Fibroblast of lung (primary cell): Measurements from ENCODE around the gene METTL5. TPM values are rescaled to one million over a fixed set of nuclear protein-coding genes. Genes with fewer than 3 reads are reported as not detected.
A peak's percentile ranks its signal among the peaks of the same experiment; 100 is the strongest.

ENCODE experiments used
- DNase-seq, 2 donors: peaks; one replicate each; pipeline versions ENCODE4 v3.0.0 to v3.0.0-alpha.2; 2010; ENCODE audit warnings: low read depth in 2 of 2
- H2AFZ ChIP-seq: 2 replicates; pipeline ENCODE4 v1.5.1; 2012; ENCODE audit warnings: low read length, control low read depth, inconsistent platforms
- H3K27ac ChIP-seq: 2 replicates; pipeline ENCODE4 v1.5.1; 2011; ENCODE audit warnings: low read length, control low read depth; ENCODE audit not compliant: insufficient read depth
- H3K27me3 ChIP-seq: 2 replicates; pipeline ENCODE4 v1.5.1; 2011; ENCODE audit warnings: mild to moderate bottlenecking, low read length; ENCODE audit not compliant: control insufficient read depth, insufficient read depth
- H3K36me3 ChIP-seq: 2 replicates; pipeline ENCODE4 v1.5.1; 2011; ENCODE audit warnings: low read length; ENCODE audit not compliant: control insufficient read depth, insufficient read depth
- H3K4me1 ChIP-seq: 2 replicates; pipeline ENCODE4 v1.5.1; 2011; ENCODE audit warnings: low read length; ENCODE audit not compliant: control insufficient read depth, insufficient read depth; ENCODE audit errors: extremely low read depth
- H3K4me2 ChIP-seq: 2 replicates; pipeline ENCODE4 v1.5.1; 2011; ENCODE audit warnings: low read length, control low read depth; ENCODE audit not compliant: insufficient read depth; ENCODE audit errors: extremely low read depth
- H3K4me3 ChIP-seq, 4 experiments: fragments of 200-600 bp in 1 of 4; sonication (generic) in 1 of 4; replicated peaks in 1 of 4; 2 replicates each; pipeline ENCODE4 v1.5.1; 2011 to 2016; ENCODE audit warnings: low read length in 4 of 4, low read depth in 3 of 4, mild to moderate bottlenecking in 3 of 4, control low read depth in 2 of 4, inconsistent platforms in 1 of 4, mixed read lengths in 1 of 4; ENCODE audit not compliant: insufficient read depth in 1 of 4; ENCODE audit errors: control extremely low read depth in 1 of 4
- H3K79me2 ChIP-seq: 2 replicates; pipeline ENCODE4 v1.5.1; 2012; ENCODE audit warnings: mild to moderate bottlenecking, low read length, inconsistent platforms; ENCODE audit not compliant: control insufficient read depth, insufficient read depth
- H3K9ac ChIP-seq: 2 replicates; pipeline ENCODE4 v1.5.1; 2011; ENCODE audit warnings: mild to moderate bottlenecking, low read length, control low read depth; ENCODE audit not compliant: insufficient read depth
- H3K9me3 ChIP-seq: 2 replicates; pipeline ENCODE4 v1.5.1; 2012; ENCODE audit warnings: low read depth, low read length; ENCODE audit not compliant: control insufficient read depth, insufficient read depth
- H4K20me1 ChIP-seq: 2 replicates; pipeline ENCODE4 v1.5.1; 2011; ENCODE audit warnings: low read length; ENCODE audit not compliant: control insufficient read depth, insufficient read depth; ENCODE audit errors: extremely low read depth
- EZH2 ChIP-seq: IDR thresholded peaks from 2 replicates; pipeline ENCODE4 v1.5.1; 2012; ENCODE audit warnings: low read length, control low read depth, mild to moderate bottlenecking; ENCODE audit errors: missing control alignments
- polyA plus RNA-seq, 2 donors: library from polyadenylated mRNA; depleted of rRNA in 1 of 2; stranded (reverse) in 1 of 2; unstranded in 1 of 2; fragments of >200 nt; gene quantifications; 2 replicates each; pipeline ENCODE4 v1.2.1, GENCODE V29; 2011 to 2012; ENCODE audit warnings: missing spikeins in 1 of 2
- total RNA-seq: library from RNA; depleted of rRNA; stranded (reverse); fragments of >200 nt; gene quantifications from 2 replicates; pipeline ENCODE4 v1.2.1, GENCODE V29; 2014
- TF ChIP-seq, protein P1 (sequence below), 2 donors: IDR thresholded peaks in 1 of 2; conservative IDR thresholded peaks in 1 of 2; 1 replicate in 1 of 2; 2 replicates in 1 of 2; pipeline ENCODE4 v1.5.1; 2011 to 2012; ENCODE audit warnings: low read length in 2 of 2, control low read depth in 1 of 2, inconsistent platforms in 1 of 2, low read depth in 1 of 2, mild to moderate bottlenecking in 1 of 2

The METTL5 gene
- total and polyA plus RNA-seq, 2 donors (not counting 1 experiment from before 2014, with no cell fraction given): 50.9 to 52.9 TPM

- no peaks in the 10 kb centered on the region for H3K27me3 ChIP-seq
- H4K20me1 ChIP-seq: no peaks in the 10 kb centered on the region
- peaks cover 46% of the 10 kb centered on the region for H3K79me2 ChIP-seq
- no peak overlapping the region for H3K27ac ChIP-seq
- H3K4me3 ChIP-seq: no peak overlapping the region
- DNase-seq: peak in 1 of 2 donors; percentile 13
- no peaks in the 10 kb centered on the region for H3K9me3 ChIP-seq
- peaks cover 3% of the 10 kb centered on the region for H3K4me1 ChIP-seq
- no peak overlapping the region for H3K4me2 ChIP-seq
- TF ChIP-seq EZH2: no peak
- TF ChIP-seq, protein P1, sequence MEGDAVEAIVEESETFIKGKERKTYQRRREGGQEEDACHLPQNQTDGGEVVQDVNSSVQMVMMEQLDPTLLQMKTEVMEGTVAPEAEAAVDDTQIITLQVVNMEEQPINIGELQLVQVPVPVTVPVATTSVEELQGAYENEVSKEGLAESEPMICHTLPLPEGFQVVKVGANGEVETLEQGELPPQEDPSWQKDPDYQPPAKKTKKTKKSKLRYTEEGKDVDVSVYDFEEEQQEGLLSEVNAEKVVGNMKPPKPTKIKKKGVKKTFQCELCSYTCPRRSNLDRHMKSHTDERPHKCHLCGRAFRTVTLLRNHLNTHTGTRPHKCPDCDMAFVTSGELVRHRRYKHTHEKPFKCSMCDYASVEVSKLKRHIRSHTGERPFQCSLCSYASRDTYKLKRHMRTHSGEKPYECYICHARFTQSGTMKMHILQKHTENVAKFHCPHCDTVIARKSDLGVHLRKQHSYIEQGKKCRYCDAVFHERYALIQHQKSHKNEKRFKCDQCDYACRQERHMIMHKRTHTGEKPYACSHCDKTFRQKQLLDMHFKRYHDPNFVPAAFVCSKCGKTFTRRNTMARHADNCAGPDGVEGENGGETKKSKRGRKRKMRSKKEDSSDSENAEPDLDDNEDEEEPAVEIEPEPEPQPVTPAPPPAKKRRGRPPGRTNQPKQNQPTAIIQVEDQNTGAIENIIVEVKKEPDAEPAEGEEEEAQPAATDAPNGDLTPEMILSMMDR (conservative IDR thresholded peaks at IDR 0.05 in 1 of 2, IDR thresholded peaks at IDR 0.05 in 1 of 2; ENCODE audit: low read depth in 1 of 2, low read length in 2 of 2): no peak
- H2AFZ ChIP-seq: no peak overlapping the region
- no peak overlapping the region for H3K9ac ChIP-seq
- peaks cover 6% of the 10 kb centered on the region for H3K36me3 ChIP-seq
These were observed 21.2 kb downstream of the METTL5 start for GRCh38 chr2:169803480-169803879.

- Histone ChIP-seq H4K20me1 (no peaks in the 10 kb centered on the region), H3K4me3 (peak within 1 kb of the TSS; percentile 82 to 99 (median 84)), H3K27ac (peak within 1 kb of the TSS; percentile 79), H3K9me3 (no peaks in the 10 kb centered on the region), H3K4me2 (peak within 1 kb of the TSS; percentile 94), H3K79me2 (peaks cover 42% of the 10 kb centered on the region), H3K4me1 (no peaks in the 10 kb centered on the region), H3K27me3 (no peaks in the 10 kb centered on the region), H2AFZ (peak within 1 kb of the TSS; percentile 90), H3K9ac (peak within 1 kb of the TSS; percentile 77), H3K36me3 (peaks cover 5% of the 10 kb centered on the region)
- DNase-seq: peak; percentile 93 to 94
- TF ChIP-seq EZH2: no peak
- TF ChIP-seq, protein P1 (conservative IDR thresholded peaks at IDR 0.05 in 1 of 2, IDR thresholded peaks at IDR 0.05 in 1 of 2; ENCODE audit: low read depth in 1 of 2, low read length in 2 of 2): no peak
These were observed 25.8 kb downstream of the METTL5 start, which contains the start of gene SSB for GRCh38 chr2:169798718-169799592. TSS of gene SSB (plus strand) at chr2:169798871. CDS start at chr2:169800961, 2,090 bp downstream.

GRCh38 chr2:169798397-169798717 is 26.3 kb downstream of the METTL5 start:
- Histone ChIP-seq H3K9ac (no peak overlapping the region), H3K4me1 (no peaks in the 10 kb centered on the region), H3K4me2 (peak overlapping the region; percentile 21), H3K36me3 (peaks cover 5% of the 10 kb centered on the region), H3K4me3 (peak overlapping the region; percentile 82 to 99 (median 84)), H4K20me1 (no peaks in the 10 kb centered on the region), H3K27ac (peak overlapping the region; percentile 79), H2AFZ (peak overlapping the region; percentile 68), H3K79me2 (peaks cover 38% of the 10 kb centered on the region), H3K9me3 (no peaks in the 10 kb centered on the region), H3K27me3 (no peaks in the 10 kb centered on the region)
- DNase-seq: no peak
- TF ChIP-seq, protein P1 (conservative IDR thresholded peaks at IDR 0.05 in 1 of 2, IDR thresholded peaks at IDR 0.05 in 1 of 2; ENCODE audit: low read depth in 1 of 2, low read length in 2 of 2): no peak
- no peak for TF ChIP-seq EZH2
